Right ventricle myocardium inferior (tissue), 1 donor: ENCODE results near the gene TIGD3. TPM values are rescaled to one million over a fixed set of nuclear protein-coding genes. Genes with fewer than 3 reads are reported as not detected.
A peak's percentile ranks its signal among the peaks of the same experiment; 100 is the strongest.

Experiments used
- ATAC-seq: fragments of 200-7000 bp; cut with Tn5 transposase; one replicate; pipeline ENCODE4 v1.9.1; 2020; ENCODE audit warnings: mild to moderate bottlenecking, moderate library complexity
- DNase-seq: peaks from one replicate; pipeline ENCODE4 v3.0.0; 2021; ENCODE audit errors: missing footprints
- intact Hi-C: fragments of 100-400 bp; cut with DNase I; formaldehyde crosslinking; loops from one replicate; pipeline ENCODE4 v1.11.0; 2022
- long read RNA-seq: library from polyadenylated mRNA; unstranded; transcript quantifications from one replicate; pipeline ENCODE4 v2.0.0, GENCODE V29; 2021
- total RNA-seq: library from RNA; stranded (reverse); fragmentation: NEBNext Ultra II Directional; extraction: Animal tissue kit (Norgen Biotek cat#: 25700); gene quantifications from one replicate; pipeline ENCODE4 v1.2.1, GENCODE V29; 2021
- donor health status: DM: no; HTN: yes; CAD: no; lungs with severe emphysema.

TIGD3 gene
- 0.54 TPM for total RNA-seq
- long read RNA-seq, partial matches to known transcripts: 0 of 2 reads
- long read RNA-seq, other reads (novel, unspliced or antisense): 1 of 2 reads

DNA sequence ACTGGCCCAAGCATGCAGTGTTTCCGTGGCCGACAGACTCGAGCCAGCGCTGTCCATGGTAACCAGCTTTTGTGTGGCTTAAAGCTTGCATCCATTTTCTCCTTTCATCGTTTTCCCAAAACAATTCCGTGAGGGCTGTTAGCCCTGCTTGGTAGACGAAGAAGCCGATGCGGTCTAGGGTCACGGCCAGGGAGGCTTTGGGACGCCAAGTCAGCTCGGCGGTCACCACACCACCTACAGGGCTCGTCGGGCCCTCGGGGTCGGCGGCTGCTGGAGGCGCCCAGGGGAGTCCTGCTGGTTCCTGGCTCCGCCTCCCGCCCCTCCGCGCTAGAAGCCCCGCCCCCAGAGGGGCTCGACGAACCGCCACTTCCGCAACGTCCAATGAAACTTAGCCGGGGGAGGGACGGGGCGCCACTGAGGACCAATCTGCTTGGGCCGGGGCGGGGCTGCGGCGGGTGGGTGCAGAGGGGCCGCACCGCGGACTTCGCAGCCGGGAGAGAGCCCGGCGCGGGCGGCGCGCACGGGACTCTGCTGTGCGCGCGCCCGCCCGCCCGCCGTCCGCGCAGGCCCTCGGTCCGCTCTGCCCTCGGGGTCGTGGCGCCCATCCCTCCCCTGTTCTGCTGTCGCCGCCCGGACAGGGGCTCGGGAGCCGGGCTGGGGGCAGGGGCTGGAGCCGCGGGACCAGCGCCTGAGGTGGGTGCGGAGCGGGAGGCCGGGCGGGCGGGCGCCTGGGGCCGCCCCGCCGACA, at the start of gene TIGD3:
Gene TIGD3, plus strand, starts transcription at position 487 of the 748 bp plus-strand sequence. CDS start 1,058 bp downstream, outside the sequence.
- DNase-seq (peak; percentile 98), ATAC-seq (peak; percentile 93)
- intact Hi-C loops: no loop called here

DNA sequence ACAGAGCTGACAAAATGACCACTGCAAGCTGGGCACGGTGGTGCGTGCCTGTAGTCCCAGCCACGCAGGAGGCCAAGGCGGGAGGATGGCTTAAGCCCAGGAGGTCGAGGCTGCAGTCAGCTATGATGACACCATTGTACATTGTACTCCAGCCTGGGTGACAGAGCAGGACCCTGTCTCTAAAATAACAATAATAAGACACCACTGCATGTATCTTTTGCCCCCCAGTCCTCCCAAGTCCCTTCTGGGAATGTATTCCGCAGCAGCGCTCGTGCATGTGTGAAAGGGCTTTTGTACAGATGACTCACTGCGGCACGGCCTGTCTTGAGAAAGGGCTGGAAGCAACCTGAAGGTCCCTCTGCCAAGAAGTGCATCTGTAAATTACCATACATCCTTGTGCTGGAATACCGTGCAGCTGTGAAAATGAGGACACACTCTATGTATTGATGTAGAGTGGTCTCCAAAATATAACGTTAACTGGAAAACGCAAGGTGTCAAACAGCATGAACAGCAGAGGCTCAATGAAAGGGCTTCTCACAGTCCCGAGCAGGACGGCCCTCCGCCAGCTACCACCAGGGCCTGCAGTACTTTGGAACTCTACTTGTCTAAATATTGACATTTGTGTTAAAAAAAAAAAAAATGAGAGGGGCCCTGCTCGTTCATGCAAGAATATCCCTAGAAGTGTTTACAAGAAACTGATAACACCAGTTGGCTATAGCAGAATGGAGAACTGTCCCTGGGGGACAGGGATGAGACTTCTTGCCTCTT, 48.9 kb upstream of the TIGD3 start:
- peak; percentile 52 for DNase-seq

DNA sequence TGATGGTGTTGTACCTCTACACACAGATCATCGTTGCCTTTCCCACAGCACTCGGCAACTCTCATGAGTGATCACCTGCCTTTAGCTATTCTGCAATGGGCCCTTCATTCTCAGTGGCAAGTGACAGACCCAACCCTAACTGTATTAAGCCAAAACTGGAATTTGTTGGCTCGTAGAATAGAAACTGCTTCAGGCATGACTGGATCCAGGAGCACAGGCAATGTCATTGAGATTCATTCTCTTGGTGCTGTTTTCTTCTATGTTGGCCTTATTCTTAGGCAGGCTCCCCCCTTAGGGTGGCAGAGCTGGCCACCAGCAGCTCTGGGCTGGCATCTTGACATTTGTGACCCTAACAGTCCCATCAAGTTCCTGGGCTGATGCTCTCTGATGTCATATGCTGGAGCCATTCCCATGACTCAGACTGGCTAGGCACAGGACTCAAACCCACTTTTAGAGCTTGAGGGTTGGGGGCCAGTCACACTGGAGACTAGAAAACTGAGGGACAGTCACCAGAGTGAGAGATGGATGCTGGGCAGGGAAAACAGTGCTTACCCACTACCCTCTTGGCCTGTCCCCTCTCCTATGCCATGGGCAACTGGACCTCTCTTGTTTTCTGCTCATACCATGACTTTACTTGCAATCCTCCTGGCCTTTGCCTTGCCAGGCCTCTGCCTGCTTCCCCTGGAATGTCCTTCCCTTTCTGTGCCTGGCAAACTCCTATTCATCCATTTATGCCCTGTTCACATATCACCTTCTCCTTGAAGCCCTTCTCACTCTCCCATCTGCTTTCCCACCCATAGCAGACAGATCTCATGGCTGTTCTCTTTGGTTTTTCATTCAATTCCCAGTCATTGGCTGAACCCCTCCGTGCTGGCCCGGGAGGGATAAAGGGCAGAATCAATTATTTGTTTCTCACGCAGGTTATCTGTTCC, 47.0 kb upstream of the TIGD3 start:
- no peak for ATAC-seq
- intact Hi-C loops: no loop called here
- DNase-seq: peak; percentile 34

More for the DNA sequence above, 48.9 kb upstream of the TIGD3 start:
- intact Hi-C loops: no loop called here
- ATAC-seq: no peak

DNA sequence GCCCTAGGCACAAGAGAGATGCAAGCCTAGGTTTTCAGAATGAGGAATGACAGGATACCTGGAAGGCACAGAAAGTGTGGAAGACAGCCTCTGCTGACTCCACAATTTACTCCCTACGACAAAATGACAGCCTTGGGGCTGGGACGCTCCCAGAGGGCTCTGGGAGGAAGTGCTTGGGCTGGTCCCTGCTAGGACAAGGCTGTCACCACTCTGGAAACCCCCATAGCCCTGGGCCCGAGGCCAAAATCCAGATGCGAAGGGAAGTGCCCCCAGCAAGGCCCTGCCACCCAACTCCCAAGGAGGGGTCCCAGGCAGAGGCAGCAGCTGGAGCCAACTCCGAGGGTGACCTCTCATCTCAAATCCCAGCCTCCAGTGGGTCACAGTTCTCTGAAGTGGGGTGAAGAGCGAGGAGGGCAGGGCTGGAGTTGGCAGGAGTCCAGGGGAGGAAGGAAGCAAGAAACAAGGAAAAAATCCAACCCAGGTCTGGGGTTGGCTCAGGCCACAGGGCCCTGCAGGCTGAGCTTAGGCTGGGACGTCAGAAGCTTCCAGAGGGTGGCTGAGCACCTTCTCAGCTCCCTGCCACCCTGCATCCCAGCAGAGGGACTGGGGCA, 46.2 kb upstream of the TIGD3 start:
- ATAC-seq (peak; percentile 16), DNase-seq (peak; percentile 83)
- intact Hi-C loops: no loop called here

DNA sequence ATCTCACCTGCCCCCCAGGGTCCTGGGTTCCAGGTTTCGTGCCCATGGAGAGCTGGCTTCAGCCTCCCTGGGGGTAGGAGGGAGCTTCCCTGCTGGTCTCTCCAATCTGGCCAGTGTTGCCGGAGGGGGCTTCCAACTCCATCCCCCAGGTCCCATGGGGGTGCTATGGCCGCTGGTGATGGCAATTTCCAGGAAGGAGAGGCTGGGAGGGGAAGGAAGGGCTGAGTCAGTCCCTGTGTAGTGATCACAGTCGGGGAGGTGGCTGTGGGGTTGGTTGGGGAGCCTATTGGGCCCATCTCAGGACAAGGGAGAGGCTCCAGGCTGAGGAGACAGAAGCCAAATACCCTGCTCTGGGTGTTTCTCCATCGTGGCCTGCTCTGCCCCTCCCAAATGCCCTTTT, 45.5 kb upstream of the TIGD3 start:
- DNase-seq (peak; percentile 37), ATAC-seq (no peak)
- intact Hi-C loops: no loop called here

- no peak for ATAC-seq
- peak; percentile 87 for DNase-seq
- intact Hi-C loops: no loop called here
Measured at GRCh38 chr11:65310215-65310614, 44.3 kb upstream of the TIGD3 start.

GRCh38 chr11:65310736-65311135, 43.8 kb upstream of the TIGD3 start:
- ATAC-seq (no peak), DNase-seq (no peak)
- intact Hi-C loops: no loop called here

- ATAC-seq: no peak
- peak; percentile 82 for DNase-seq
- intact Hi-C loops: no loop called here
Measured at GRCh38 chr11:65311170-65311678, 43.3 kb upstream of the TIGD3 start.

GRCh38 chr11:65314501-65315203, 39.9 kb upstream of the TIGD3 start, which contains the start of gene CDC42EP2:
CDC42EP2 (plus strand) TSS chr11:65314866; CDS start chr11:65320899, 6,033 bp downstream.
- DNase-seq: peak; percentile 94

DNA sequence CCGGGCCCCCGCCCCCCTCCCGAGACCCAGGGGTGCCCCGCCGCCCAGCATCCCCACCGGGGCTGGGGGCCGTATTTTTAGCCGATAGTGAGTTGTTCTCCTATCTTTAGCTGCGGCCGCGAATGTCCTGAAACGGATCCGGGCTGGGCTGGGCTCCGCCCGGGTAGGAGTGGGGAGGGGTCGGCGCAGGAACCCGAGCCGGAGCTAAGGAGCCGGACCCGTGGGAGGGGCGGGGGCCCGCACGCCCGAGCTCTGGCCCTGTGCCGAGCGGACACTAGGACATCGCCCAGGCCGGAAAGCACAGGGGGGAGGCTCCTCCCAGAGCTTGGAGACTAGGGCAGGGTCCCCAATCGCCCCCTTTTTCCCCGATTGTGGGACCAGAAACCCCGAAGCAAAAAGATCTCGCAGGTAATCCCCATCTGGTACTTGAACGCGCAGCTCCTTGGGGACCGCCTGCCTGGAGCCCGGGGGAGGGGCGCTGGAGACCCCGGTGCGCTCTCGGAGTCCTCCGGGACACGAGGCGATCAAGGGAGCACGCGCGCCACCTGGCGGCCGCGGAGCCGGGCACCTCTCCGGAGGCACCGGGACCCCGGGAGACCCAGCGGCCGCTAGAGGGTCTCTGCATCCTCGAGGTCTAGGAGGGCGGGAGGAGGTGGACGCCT, 39.2 kb upstream of the TIGD3 start:
- ATAC-seq (peak; percentile 53), DNase-seq (peak; percentile 93)
- intact Hi-C loops: loop anchor here (1.0 to 2.0 kb wide), 3 partner anchors 15 to 40 kb away; no protein-coding TSS in a partner anchor

More at GRCh38 chr11:65314501-65315203, 39.9 kb upstream of the TIGD3 start, which contains the start of gene CDC42EP2:
- intact Hi-C loops: loop anchor here (1.0 to 2.0 kb wide), 3 partner anchors 16 to 39 kb away; no protein-coding TSS in a partner anchor
- peak; percentile 92 for ATAC-seq

DNA sequence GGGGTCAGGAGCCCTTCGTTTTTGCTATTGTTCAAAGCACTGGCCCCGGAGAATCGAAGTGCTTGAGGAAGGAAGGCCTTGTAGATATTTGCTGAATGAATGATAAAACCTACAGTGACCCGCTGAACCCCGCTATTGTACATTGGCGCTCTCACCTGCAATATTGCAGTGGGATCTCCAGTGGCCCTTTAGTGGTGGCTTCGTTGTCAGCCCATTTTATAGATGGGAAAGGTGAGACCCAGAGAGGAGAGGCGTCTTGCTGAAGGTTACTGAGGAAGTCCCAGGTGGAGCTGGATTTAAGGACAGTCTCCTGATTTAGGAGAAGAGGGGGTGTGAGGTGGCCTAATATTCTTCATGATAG, 38.7 kb upstream of the TIGD3 start:
- intact Hi-C loops: loop anchor here (1.0 to 2.0 kb wide), 3 partner anchors 15 to 41 kb away; no protein-coding TSS in a partner anchor
- no peak for ATAC-seq

GRCh38 chr11:65316227-65317024, 38.1 kb upstream of the TIGD3 start:
- ATAC-seq (peak; percentile 48), DNase-seq (peak; percentile 73)
- intact Hi-C loops: no loop called here

More for the DNA sequence above, 38.7 kb upstream of the TIGD3 start:
- no peak for DNase-seq

GRCh38 chr11:65317025-65317786, 37.3 kb upstream of the TIGD3 start:
- intact Hi-C loops: no loop called here
- peak; percentile 77 for DNase-seq
- ATAC-seq: peak; percentile 21

GRCh38 chr11:65320386-65321075, 34.0 kb upstream of the TIGD3 start:
- DNase-seq (no peak), ATAC-seq (no peak)
- intact Hi-C loops: no loop called here

GRCh38 chr11:65321076-65321475, 33.5 kb upstream of the TIGD3 start:
- no peak for DNase-seq
- ATAC-seq: no peak
- intact Hi-C loops: no loop called here
